SH-SY5Y (cell line): ENCODE data around the gene TOP2B.

Source experiments
- GATA2 ChIP-seq: IDR thresholded peaks from 2 replicates; pipeline ENCODE4 v1.6.1; 2011; ENCODE audit warnings: mild to moderate bottlenecking, low read depth, low read length
- GATA3 ChIP-seq: IDR thresholded peaks from 2 replicates; pipeline ENCODE4 v1.6.1; 2011; ENCODE audit warnings: low read depth, mild to moderate bottlenecking, low read length, moderate library complexity

DNA sequence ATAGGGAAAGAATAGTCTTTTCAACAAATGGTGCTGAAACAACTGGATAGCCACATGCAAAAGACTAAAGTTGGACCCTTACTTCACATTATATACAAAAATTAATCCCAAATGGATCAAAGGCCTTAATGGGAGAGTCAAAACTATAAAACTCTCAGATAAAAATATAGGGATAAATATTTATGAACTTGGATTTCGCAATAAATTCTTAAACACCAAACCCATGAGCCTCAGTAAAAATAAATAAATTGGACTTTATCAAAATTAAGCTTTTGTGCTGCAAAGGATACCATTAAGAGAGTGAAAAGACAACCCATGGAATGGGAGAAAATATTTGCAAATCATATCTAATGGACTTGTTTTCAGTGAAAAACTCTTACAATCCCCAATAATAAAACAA, 18.7 kb upstream of the TOP2B start:
- TF ChIP-seq GATA2 (no peak), GATA3 (no peak)
